HG03025 (cell line): ENCODE data around the gene MSMO1.
"Not testable (repeated sequence)": the region's sequence is repeated elsewhere in the genome, so short reads cannot be mapped to it uniquely, and the experiment has no call there.

Experiments used
- ATAC-seq: cut with Tn5 transposase; IDR thresholded peaks from one replicate; pipeline ENCODE4 v1.9.1; 2021; ENCODE audit warnings: mild to moderate bottlenecking, moderate library complexity; ENCODE audit not compliant: unreplicated experiment, low FRiP score

The MSMO1 gene

DNA sequence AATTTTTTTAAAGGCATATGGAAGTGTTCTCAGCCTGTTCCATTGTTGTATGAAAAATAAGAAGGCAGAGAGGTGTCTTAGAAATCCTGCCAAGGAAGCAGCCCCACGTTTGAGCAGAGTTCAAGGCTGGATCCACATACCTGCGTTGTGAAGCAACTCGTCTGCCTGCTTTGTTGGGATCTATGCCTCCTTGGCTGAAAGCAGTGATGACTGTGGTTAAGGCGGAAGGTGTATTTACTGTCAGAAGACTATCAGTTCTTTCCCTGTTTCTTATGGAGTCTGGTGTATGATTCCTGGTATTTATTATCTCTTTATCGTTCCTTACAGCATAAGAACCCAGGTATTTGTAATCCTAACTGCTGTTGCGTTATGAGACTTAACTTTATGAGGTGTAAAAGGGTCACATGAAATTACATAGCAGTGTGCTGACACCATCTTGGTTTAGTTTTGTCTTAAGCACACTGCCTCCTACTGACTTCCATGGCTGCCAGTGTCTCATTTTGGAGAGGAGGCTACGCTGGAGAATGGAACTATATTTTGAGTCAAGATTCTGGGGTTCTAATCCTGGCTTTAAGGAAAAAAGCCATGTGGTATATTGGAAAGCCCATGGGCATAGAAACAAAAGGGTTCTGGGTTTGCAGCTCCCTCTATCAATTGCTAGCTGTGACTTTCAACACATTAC lies 3.1 kb upstream of the MSMO1 start:
- ATAC-seq = no peak

- ATAC-seq = no peak
Observed at GRCh38 chr4:165324918-165325304, 2.6 kb upstream of the MSMO1 start.

DNA sequence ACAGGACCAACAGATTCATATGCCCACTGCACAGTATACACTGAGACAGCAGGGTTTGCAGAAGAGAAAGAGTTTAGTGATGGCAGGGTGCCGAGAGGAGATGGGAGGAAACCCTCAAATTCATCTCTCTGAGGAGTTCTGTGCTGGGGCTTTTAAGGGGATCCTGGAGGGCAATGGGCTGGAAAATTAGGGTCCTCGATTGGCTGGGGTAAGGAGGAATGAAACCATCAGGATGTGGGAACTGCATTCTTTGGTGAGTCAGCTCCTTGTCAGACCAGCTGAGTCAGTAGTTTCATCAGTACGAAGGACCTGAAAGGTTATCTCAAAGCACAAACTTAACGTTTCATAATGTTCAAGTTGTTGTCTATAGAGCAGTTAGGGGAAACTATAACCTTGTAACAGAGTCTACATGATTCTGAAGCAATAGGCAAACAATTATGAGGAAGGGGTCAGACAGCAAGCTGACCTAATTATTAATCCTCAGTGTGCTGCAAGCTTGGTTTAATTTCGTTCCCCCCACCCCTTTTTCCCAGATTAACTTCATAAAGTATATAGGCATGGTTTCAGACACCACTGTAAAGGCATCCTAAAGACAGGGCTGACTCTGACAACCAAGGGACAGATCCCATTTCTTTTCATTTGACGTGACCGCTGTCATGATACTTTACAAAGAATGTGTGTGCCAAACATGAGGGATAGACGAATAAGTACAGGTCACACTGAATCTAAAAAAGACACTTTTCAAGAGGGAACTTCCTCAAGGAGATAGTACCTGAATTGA lies 1.5 kb upstream of the MSMO1 start:
- no peak for ATAC-seq

GRCh38 chr4:165326831-165327210 lies 648 bp upstream of the MSMO1 start:
- ATAC-seq = no peak

DNA sequence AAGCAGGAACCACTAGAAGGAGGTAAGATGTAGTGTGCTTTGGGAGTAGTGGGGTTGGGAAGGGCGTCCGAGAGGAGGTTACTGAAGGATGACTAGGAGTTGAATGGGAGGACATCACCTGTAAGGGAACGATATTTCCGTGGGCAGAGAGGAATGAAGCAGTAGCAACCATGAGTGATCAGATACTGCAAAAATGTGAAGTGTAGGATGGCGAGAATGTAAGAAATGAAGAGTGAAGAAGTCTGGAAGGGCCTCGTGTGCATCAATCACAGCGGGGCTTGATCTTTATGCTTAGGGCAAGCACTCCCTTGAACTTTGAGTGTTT lies 594 bp downstream of the MSMO1 start:
- no peak for ATAC-seq

- no peak for ATAC-seq
Observed at GRCh38 chr4:165328708-165329107, 1.2 kb downstream of the MSMO1 start.

GRCh38 chr4:165330071-165330470 lies 2.6 kb downstream of the MSMO1 start:
- no peak for ATAC-seq

- ATAC-seq = no peak
Observed at GRCh38 chr4:165330666-165331065, 3.2 kb downstream of the MSMO1 start.

GRCh38 chr4:165331359-165331758 lies 3.9 kb downstream of the MSMO1 start:
- no peak for ATAC-seq

DNA sequence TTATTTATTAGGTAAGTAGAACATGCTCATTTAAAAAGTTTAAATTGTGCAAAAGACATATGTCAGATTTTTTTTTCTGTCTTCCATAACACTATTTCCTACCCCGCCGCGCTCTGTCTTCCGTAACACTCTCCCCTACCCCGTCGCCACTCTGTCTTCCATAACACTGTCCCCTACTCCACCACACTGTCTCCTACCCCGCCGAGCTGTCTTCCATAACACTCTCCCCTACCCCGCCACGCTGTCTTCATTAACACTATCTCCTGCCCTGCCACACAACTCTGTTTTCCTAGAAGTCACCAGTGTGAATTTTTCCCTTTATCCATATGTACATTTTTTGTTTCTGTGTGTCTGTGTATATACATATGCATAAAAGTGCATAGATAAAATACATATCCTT lies 4.4 kb downstream of the MSMO1 start:
- ATAC-seq = no peak

GRCh38 chr4:165332502-165332901 lies 5.0 kb downstream of the MSMO1 start:
- no peak for ATAC-seq

- no peak for ATAC-seq
Observed at GRCh38 chr4:165335163-165335703, 7.8 kb downstream of the MSMO1 start.

DNA sequence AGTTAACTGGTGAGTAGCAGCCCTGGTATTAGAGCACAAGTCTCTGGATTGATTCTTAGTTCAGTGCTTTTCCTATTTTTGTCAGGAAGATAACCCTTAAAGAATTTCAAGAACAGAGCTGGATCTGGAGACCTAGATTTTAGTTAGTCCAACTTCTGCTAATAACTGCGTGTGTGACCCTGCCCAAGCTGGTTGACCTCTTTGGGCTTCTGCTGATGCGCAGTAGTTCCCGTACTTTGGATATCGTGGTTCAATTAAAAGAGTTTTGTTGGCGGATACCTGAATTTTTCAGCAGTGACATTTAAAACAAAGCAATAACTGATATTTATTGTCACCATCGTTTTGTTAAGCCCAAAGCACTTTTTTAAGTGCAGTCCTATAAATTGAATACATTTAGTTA lies 9.3 kb downstream of the MSMO1 start:
- ATAC-seq = no peak

DNA sequence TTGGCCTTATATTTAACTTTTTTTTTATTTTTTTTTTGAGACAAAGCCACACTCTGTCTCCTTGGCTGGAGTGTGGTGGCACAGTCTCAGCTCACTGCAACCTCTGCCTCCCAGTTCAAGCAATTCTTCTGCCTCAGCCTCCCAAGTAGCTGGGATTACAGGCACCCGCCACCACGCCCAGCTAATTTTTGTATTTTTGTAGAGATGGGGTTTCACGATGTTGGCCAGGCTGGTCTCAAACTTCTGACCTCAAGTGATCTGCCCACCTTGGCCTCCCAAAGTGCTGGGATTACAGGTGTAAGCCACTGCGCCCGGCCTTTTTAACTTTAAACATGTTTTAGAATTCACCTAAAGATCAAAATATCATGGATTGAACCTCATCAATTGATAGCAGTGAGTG lies 14.9 kb downstream of the MSMO1 start:
- ATAC-seq = not testable (repeated sequence)

- ATAC-seq = no peak
Observed at GRCh38 chr4:165343353-165344191, 16.1 kb downstream of the MSMO1 start.

DNA sequence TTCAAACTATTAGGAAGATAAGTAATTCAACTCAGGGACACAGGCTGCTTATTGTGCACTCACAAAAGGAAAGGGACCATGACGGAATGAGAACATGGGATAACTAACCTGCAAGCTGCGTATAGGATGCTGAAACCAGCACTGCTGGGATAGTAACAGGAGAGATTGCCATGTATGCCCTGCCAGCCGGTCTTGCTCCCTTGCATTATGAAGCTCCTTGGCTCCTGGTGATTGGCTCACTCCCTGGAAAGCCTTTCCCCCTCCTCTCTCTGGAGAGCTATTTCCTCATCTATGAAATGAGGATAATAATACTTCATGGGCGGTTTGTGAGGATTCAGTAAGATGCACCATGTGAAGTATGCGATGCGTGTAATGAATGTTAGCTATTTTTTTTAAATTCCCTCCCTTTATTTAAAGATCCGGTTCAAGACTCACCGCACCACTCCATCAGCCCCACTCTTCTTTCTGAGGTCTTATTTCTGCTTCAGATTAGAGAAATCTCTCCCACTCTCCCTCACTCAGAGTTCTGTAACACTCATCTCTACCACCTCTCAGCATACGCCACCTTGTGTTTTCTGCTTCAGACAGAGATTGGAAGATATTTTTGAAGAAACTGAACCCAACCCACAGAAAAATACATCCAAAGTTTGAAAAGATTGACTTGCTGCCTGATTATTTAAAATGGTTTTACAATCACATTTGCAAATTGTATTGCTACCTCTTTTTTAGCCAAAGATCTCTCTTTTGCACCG lies 18.4 kb downstream of the MSMO1 start:
- ATAC-seq = no peak

GRCh38 chr4:165347647-165348569 lies 20.4 kb downstream of the MSMO1 start:
- ATAC-seq = no peak

GRCh38 chr4:165351359-165352130 lies 24.1 kb downstream of the MSMO1 start:
- no peak for ATAC-seq

DNA sequence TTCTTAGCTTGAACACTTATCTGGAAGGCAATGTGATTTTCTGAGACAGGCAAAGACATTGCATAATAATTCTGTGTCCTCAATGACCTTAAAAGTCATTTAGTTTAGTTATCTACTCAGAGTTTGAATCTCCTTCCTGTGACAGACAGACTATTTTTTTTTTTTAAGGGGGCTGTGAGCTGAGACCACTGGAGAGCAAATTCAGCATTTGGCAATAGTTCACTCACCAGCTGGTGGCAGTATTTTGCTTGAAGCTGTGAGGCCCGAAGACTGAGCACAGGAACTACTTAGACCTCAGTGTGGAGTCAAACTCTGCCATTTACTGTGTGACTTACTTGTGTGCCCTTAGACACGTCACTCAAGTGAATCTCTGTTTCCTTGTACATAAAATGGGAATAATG lies 28.4 kb downstream of the MSMO1 start:
- no peak for ATAC-seq
